Measurements from ENCODE around the gene TLE6.
"Not testable (repeated sequence)": the region's sequence is repeated elsewhere in the genome, so short reads cannot be mapped to it uniquely, and the experiment has no call there.

Gene TLE6

DNA sequence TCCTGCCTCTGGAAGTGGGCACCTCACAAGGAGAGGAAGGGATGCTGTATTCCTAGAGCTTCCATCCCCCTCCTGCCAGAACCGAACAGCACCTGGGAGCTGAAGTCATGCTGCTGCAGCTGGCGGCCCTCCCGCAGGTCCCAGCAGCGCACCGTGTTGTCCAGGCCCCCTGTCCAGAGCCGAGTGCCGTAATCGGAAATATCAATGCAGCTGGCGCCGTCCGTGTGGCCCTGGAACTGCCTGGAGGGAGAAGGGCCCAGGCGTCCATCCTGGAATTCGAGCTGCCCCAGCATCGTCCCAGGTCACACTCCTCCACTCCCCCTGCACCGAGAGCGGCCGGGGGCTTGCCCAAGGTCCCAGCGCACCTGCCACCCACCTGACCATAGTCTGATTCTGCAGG, 28.0 kb downstream of the TLE6 start:
- DNase-seq: no peak

DNA sequence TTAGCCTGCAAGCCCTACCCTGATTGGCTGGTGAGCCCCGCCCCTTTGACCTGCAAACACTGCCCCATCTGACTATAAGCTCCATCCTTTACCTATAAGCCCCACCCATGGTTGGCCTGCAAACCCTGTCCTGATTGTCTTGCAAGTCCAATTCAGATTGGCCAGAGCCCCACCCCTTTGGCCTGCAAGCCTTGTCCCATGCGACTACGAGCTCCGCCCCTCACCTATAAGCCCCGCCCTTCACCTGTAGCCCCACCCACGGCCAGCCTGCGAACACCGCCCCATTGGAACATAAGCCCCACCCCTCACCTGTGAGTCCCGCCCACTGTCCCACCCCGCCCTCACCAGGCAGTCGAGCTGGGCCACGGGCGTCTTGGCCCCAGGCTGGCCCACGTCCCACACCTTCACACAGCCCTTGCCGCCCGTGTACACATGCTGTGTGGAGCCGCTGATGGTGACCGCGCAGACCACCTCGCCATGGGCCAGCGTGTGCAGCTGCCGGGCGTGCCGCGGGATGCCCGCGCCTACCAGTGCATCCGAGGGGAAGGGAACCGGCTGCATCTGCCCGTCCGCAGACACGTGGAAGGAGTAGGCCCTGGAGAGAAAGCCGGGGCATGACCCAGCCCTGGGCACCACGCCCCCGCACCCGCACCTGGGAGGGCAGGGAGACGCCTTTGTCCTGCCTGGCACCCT, 28.9 kb downstream of the TLE6 start:
- no peak for DNase-seq

DNA sequence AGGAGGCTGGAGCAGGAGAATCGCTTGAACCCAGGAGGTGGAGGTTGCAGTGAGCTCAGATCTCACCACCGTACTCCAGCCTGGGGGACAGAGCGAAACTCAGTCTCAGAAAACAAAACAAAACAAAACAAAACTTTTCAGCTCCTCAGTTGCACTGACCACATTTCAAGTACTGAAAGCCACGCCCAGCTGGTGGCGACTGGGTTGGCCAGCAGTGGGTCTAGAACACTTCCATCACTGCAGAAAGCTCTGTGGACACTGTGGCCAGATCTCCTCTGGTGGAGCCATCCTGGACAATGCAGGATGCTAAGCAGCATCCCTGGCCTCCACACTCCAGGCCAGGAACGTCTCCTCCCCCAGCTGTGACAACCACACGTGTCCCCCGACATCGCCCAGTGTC, 30.6 kb downstream of the TLE6 start:
- DNase-seq: no peak

DNA sequence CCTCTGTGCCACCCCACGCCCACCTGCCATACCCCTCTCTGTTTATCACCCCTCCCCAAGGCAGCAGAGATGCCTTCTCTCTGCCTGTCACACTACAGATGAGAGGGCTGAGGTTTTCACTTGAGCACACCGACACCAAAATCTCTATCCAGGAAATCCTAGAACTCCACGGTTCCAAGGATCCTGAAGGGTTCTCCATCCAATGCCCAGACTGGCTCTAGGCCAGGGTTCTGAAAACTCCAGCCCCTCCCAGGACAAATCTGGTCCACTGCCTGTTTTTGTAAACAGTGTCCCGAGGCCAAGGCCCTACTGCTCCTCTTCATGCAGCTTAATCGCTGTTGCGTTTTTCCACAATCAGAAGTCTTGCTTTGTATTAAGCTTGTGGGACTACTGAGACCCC, 31.6 kb downstream of the TLE6 start:
- DNase-seq: no peak

DNA sequence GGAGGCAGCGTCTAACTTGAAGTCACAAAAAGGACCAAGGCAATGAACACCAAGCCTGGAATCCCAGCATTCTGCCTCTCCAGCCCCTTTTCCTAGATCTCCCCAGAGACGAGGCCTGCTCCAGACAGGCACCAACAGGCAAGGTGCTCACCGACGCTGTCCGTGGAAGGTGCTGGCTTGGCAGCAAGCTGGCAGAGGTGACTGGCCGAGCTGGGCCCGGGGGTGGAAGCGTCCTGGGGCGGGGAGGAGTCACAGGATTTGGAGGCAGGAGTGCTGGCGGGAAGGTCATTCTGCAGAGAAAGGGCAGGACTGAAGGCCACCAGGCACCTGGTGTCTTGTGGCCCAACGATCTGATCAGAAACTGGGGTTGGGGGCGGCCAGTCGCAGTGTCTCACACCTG, 33.5 kb downstream of the TLE6 start:
- no peak for DNase-seq

DNA sequence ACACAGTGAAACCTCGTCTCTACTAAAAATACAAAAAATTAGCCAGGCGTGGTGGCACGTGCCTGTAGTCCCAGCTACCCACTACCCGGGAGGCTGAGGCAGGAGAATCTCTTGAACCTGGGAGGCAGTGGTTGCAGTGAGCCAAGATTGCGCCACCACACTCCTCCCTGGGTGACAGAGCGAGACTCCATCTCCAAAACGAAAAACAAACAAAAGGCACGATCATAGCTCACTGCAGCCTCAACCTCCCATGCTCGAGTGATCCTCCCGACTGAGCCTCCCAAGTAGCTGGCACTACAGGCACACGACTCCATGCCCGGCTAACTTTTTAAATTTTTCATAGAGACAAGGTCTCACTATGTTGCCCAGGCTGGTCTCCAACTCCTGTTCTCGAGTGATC, 34.7 kb downstream of the TLE6 start:
- not testable (repeated sequence) for DNase-seq

DNA sequence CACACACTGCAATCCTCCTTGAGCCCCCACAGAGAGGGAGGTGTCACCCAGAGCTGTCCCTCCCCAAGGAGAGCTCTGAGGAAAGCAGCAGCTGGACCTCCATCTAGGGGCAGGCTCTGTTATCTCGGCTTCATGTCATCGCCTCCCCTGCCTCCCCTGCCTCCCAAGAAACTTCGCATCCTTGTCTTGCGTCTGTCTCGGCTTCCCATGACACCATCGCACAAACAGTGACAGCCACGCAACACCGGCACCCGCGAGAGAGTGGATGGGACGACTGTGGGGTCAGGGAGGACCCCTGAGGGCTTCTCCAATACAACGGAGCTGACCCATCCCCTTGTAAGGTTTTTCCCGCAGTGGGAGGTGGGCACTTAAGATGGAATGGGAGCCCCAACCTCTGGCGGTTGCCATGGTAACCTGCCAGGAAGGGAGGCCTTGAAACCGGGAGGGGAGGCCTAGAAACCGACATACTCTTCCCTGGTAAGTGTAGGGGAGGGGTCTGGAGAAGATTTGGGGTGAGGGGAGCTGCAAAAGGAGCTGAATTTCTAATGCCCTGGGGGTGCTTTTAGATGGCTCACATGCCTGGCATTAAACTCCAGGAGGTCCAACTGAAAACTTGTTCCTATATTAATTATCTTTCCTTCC, 35.4 kb downstream of the TLE6 start:
- DNase-seq: no peak

DNA sequence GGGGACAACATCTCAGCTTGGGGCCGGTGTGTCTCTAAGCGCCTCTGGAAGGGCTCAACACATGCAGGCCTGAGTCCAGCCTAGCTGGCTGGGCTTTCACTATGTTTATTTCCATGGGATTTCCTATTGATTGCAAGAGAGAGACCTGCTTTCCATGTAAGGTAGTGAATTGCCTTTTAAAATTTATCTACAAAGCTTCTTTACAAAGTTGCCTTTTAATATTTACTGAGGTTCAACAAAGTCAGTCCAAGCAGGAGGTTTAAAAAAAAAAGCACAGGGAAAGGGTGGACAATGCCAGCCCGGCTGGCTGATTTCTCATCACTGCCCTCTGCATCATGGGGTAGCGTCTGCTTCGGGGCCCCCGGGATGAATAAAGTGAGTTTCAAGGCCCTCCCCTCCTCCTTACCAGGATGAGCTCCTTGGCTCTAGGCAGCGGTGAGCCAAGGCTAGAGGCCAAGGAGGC, 35.9 kb downstream of the TLE6 start:
- DNase-seq: no peak

DNA sequence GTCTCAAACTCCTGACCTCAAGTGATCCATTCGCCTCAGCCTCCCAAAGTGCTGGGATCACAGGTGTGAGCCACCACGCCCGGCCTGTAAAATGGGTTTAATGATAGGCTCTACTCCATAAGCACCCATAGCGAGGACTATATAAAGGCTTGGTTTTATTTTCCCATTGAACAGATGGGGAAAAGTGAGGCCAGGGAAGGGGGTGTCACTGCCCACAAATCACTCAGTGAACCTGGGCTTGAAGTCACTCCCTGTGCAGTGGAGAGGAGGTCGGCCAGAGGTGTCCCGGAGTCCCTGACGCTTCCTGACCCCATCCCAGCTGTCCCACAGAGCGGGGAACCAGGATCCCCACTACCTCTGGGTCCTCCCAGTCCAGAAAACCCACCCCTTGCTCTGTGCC, 36.8 kb downstream of the TLE6 start:
- DNase-seq: no peak

DNA sequence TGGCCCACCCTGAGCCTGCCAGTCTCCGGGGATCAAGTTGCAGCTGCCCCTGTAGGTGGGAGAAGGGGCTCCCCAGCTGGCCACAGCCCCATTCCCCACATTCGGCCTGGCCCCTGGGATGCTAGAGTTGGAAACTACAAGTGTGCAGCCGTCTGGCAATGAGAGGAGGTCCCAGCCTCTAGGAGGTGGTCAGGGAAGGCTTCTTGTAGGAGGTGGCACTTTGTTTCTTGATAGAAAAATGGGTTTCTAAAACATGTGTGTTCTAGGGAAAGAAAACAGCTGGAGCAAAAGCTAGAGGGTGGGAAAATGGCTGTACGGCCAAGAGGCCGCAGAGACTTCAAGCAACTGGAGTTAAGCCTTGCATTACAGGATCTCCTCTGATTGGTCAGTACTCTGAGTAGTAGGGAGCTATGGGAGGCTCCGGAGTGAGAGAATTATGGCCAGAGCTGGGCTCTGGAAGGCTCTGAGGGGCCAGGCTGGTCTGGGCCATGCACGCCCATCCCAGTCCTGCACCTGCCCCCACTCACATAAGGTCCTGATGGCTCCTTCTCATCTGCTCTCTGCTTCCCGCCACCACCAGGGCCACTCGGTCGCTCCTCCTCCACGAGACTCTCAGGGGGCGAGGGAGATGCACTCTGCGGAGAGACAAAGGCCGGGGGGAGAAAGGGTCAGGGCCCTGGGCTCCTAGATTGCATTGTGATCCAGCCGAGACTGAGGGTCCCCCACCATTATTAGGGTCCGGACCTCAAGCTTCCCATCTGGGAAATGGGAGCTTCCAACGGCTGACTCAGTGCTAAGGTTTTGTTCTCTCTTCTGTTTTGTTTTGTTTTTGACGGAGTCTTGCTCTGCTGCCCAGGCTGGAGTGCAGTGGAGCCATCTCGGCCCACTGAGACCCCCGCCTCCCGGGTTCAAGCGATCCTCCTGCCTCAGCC, 38.0 kb downstream of the TLE6 start:
- no peak for DNase-seq

DNA sequence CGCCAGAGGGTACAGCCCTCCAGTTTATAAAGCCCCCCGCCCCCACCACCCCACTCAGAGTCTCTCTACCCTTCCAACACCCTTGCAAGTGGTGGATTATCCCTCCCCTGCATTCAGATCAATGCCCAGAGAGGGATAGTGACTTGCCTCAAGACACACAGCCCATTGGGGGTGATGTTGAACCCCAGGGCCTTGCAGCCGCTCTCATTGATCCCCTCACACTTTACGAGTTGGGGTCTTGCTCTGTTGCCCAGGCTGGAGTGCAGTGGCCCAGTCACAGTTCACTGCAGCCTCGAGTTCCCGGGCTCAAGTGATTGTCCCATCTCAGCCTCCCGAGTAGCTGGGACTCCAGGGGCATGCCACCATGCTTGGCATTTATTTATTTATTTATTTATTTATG, 40.6 kb downstream of the TLE6 start:
- DNase-seq: no peak

DNA sequence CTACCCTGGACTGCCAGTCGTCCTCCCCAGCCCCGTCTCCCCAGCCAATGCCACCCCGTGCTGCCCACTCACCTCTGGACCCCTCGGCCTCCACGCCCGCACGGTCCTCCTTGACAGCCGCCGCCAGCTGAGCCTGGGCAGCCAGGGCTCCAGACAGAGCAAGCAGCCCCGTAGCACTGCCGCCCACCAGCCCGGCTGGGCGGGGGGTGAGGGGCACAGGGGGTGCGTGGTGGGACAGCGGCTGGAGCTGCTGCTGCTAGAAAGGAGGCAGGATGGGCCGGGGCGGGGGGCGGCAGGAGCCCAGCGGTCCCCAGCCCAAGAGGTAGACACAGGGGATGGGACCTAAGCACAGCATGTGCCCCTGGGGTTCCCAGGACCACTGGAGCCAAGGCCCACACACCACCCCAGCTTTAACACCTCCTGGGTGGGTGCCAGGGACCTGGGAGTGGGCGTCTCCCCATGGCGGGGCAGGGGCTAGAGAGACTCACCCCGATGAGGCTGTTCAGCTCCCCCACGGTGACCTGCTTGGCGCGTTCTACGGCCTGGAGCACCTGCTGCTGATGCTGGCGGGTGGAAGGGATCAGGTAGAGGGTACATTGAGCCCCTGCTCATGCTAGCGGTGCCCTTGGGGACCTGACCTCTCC, 42.0 kb downstream of the TLE6 start:
- DNase-seq: no peak

DNA sequence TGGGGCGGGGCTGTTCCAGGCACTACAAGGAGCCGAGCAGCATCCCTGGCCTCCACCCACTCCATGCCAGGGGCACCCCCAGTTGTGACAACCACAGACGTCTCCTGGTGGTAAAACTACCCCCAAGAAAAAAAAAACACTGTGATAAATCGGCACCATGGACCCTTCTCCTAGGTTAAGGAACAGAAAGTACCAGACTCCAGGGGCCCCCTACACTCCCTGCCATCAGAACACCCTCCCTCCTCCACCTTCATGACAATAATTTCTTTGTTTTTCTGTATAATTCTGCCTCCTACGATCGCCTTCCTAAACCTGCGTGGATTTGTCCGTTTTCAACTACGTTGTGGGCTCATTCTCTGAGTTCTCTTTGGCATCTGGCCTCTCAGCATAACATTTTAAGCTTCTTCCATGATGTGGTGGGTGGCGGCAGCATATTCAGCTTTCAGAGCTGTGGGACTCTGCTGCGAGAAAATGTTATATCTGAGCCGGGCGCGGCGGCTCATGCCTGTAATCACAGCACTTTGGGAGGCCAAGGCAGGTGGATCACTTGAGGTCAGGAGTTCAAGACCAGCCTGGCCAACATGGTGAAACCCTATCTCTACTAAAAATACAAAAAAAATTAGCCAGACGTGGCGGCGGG, 43.1 kb downstream of the TLE6 start:
- DNase-seq: no peak

DNA sequence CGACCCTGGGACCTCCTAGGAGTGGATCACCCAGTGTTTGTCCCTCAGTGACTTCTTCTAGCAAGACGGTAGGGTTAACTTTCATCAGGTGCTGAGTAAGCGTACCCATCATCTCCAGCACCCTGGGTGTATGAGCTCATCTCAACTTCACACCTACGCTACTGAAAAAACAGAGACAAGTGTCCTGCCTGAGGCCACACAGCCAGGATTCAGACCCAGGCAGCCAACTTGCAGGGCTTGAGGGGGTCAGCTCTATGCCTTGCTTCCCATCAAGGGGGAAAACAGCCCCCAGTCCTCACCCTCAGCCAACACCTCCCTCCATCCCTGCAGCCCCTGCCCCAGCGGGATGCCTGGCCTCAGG, 47.1 kb downstream of the TLE6 start:
- no peak for DNase-seq

DNA sequence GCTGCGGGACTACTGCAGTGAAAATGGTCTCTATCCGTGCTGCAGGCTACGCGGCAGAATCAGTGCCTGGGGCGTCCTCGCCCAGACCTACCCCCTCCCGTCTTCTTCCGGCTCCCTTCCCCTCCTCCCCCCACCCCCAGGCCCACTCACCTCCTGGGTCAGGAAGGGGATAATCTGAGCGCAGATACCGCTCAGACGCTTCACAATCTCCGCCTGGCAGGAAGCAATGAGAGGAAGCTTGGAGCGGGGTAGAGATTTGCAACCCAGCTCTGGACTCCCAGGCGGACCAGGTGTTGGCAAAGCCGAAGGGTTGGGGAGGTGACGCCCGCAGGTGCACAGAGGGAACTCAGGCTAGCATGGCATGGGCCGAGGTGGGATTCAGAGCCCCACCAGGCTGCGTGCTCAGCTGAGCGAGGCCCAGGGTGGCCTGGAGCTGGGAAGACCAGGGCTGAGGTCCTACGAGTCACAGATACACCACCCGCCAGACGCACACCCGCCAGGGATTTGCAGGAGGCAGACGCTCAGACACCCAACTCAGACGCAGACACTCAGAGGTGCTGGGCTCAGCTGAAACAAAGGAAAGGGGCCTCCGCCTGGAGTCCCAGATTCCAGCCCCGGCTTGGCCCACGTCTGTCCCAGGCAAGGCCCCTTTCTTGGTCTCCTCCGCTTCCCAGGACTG, 47.6 kb downstream of the TLE6 start:
- peak; percentile 68 for DNase-seq

DNA sequence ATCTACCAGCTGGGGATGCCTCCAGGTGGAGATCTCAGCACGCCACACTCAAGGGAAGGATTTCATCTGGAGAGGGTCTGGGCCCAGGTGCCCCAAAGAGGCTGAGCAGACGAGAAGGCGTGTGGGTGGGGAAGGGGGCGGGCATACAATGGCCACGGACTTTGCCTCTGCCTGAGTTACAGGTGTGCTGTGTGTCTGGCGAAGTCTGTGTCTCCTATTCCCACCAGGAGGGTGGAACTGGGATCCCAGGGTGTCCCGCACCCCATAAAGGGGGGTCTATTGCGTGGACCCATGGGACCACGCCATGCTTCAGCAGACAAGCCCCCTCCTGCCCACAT, 48.2 kb downstream of the TLE6 start:
- no peak for DNase-seq

DNA sequence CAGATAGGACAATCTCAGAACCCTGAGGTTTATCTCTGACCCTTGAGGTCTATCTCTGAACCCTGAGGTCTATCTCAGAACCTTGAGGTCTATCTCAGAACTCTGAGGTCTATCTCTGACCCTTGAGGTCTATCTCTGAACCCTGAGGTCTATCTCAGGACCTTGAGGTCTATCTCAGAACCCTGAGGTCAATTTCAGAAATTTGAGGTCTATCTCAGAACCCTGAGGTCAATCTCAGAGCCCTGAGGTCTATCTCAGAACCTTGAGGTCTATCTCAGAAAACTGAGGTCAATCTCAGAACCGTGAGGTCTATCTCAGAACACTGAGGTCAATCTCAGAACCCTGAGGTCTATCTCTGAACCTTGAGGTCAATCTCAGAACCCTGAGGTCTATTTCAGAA, 49.4 kb downstream of the TLE6 start:
- DNase-seq: no peak

DNA sequence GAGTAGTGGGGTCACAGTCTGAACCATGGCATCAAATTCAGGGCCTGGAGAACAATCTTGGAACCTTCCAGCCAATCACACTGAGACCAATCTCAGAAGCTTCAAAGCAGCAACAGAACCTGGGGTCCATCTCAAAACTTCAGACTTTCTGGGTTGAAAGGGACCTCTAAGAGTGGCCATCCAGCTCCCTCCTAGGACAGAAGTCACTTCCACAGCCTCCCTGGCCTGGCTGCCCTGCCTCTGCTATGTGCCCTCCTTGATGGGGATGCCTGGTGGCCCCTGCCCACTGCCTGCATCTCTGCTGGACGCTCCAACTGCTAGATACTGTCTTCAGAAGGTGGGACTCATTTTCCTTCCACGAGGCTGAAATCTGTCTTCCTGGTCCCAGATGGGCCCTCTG, 49.9 kb downstream of the TLE6 start:
- no peak for DNase-seq

DNA sequence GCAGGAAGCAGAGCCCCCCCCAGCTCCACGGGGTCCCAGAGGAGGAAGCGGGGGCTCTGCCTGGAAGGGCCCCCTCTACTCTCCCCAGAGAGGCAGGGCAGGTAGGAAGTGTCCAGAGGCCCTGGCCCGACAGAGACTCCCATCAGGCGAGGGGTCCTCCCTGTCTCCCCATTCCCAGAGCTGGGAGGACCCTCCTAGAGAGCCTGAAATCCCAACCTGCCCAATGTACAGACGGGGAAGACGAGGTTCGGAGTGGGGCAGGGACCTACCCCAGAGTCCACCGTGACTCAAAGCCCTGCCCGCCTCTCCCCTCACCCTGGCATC, 50.6 kb downstream of the TLE6 start:
- DNase-seq: no peak

DNA sequence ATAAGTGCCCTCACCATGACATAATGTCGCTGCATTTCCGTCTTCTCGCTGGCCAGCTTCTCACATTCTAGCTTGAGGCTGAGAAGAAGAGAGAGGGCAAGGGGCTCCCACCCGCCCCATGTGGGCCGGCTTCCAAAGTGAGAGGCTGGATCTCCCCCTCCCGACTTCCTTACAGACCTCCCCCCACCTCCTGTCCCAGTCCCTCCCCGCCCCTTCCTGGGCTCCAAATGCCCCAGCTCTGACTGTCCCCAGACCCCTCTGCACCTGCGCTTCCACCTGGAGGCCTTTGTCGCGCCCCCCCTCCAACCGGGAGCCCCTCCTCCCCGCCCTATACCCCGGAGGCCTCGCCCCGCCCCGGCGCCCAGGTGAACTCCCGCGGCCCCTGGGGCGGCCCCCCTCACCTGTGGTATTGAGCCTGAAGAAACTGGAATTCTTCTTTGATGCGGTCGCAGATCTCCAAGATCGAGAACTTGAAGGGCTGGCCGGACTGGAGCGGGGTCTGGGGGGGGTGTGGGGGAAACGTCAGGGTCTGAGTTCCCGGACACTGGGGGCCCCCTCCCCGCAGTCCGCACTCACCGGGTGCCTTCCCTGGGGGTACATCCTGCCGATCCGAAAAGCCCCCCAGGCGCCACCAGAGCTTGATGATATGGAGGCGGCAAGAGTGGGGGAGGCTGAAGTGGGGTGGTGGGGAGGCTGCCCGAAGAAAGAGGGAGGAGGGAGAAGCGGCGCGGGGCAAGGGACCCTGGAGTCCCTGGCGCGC, 51.1 kb downstream of the TLE6 start:
- no peak for DNase-seq

DNA sequence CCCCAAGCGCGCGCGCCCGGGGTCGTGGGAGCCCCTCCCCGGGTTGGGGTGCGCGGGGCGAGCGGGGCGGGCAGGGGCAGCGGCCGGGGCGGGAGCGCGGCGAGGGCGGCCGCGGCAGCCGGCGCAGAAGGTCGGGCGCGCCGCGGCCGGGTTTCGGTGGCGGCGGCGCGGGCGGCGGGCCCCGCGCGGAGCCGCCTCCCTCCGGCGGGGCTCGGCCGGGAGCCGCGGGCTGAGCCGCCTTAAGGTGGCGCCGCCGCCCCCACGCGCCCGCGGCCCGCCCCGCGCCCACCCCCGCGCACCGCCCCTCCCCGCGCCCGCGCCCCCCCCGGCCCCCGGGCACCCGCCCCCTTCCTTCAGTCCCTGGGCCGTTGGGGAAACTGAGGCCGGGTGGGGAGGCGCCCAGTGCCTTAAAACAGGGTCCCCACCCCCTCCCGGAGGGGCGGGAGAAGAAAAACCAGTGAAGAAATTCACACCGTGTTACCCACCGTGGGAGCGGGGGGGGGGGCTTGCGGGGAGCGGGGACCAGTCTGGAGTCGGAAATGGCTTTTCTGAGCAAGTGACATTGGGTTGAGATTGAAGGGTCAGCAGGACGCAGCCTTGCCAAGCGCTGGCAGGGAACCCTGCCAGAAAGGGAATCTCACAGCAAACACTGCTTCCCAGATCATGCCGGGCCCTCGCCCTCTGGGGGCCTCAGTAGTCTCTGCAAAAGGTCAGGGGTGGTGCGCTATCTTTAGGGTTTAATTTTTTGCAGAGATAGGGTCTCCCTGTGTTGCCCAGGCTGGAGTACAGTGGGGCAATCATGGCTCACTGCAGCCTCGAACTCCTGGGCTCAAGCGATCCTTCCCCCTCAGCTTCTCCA, 51.9 kb downstream of the TLE6 start, which contains the start of gene TLE2:
Gene TLE2, minus strand, starts transcription at position 216 of the 859 bp plus-strand sequence. CDS start 376 bp downstream, outside the sequence.
- no peak for DNase-seq
